OCI-LY7 (cell line): ENCODE data around the gene JUN. TPM values are rescaled to one million over a fixed set of nuclear protein-coding genes. Genes with fewer than 3 reads are reported as not detected.

Experiments
- BruUV-seq: library from RNA; stranded (reverse); fragments of 400-500 nt; replicated peaks from 2 replicates; lab custom pipeline; 2021; lab: Mats Ljungman, UMichigan
- CTCF ChIA-PET: fragments of 300-600 bp; sonication (Branson Sonifier 250); formaldehyde crosslinking; loops from one replicate; lab custom pipeline; 2022; ENCODE audit warnings: antibody characterized with exemption; ENCODE audit not compliant: unreplicated experiment; lab: Charles Lee
- POLR2A ChIA-PET: fragments of 300-600 bp; sonication (Branson Sonifier 250); formaldehyde crosslinking; loops from one replicate; lab custom pipeline; 2022; ENCODE audit warnings: antibody characterized with exemption; lab: Charles Lee
- DNase-seq: peaks from one replicate; pipeline ENCODE4 v3.0.0-alpha.2; 2015; ENCODE audit warnings: low spot score
- H2AFZ ChIP-seq: fragments of 200-600 bp; sonication (generic), shearing (Covaris generic); 2 replicates; pipeline ENCODE4 v1.6.1; 2014; ENCODE audit warnings: mild to moderate bottlenecking, antibody characterized with exemption, low read length, moderate library complexity
- H3K27ac ChIP-seq: fragments of 200-600 bp; sonication (generic); 2 replicates; pipeline ENCODE4 v1.5.1; 2014; ENCODE audit warnings: mixed run types, low read depth, mild to moderate bottlenecking, moderate library complexity, low read length, inconsistent platforms; ENCODE audit not compliant: poor library complexity, severe bottlenecking
- H3K36me3 ChIP-seq: fragments of 200-600 bp; sonication (generic); 2 replicates; pipeline ENCODE4 v1.6.1; 2014; ENCODE audit warnings: mild to moderate bottlenecking, antibody characterized with exemption, low read length, moderate library complexity, mixed read lengths; ENCODE audit not compliant: insufficient read depth
- H3K4me1 ChIP-seq: fragments of 200-600 bp; sonication (generic); 2 replicates; pipeline ENCODE4 v1.5.1; 2014; ENCODE audit warnings: mild to moderate bottlenecking, low read length; ENCODE audit not compliant: insufficient read depth, poor library complexity, severe bottlenecking
- H3K4me2 ChIP-seq: fragments of 200-600 bp; sonication (generic); 2 replicates; pipeline ENCODE4 v1.6.1; 2014; ENCODE audit warnings: mild to moderate bottlenecking, low read length
- H3K4me3 ChIP-seq: fragments of 200-600 bp; sonication (generic); 2 replicates; pipeline ENCODE4 v1.5.1; 2014; ENCODE audit warnings: mild to moderate bottlenecking, low read depth, low read length; ENCODE audit not compliant: poor library complexity, severe bottlenecking
- H3K79me2 ChIP-seq: fragments of 200-600 bp; sonication (generic); 2 replicates; pipeline ENCODE4 v1.6.1; 2016; ENCODE audit warnings: low read depth, mild to moderate bottlenecking, low read length, moderate library complexity, mixed read lengths; ENCODE audit not compliant: insufficient read depth
- H3K9me2 ChIP-seq: fragments of 200-600 bp; sonication (generic); 2 replicates; pipeline ENCODE4 v1.6.1; 2016; ENCODE audit warnings: mild to moderate bottlenecking, low read length, mixed read lengths; ENCODE audit not compliant: insufficient read depth
- H3K9me3 ChIP-seq: fragments of 200-600 bp; sonication (generic); 2 replicates; pipeline ENCODE4 v1.6.1; 2014; ENCODE audit warnings: mild to moderate bottlenecking, mixed run types, low read length, mixed read lengths
- H4K20me1 ChIP-seq: fragments of 200-600 bp; sonication (generic); 2 replicates; pipeline ENCODE4 v1.6.1; 2014; ENCODE audit warnings: mild to moderate bottlenecking, antibody characterized with exemption, low read length, moderate library complexity, mixed read lengths; ENCODE audit not compliant: insufficient read depth
- EZH2phosphoT487 ChIP-seq: fragments of 200-600 bp; sonication (generic); IDR thresholded peaks from 2 replicates; pipeline ENCODE4 v1.6.1; 2018; ENCODE audit warnings: low read depth, borderline replicate concordance, mild to moderate bottlenecking, mixed run types, antibody characterized with exemption, low read length, moderate library complexity, mixed read lengths
- intact Hi-C: fragments of 100-400 bp; cut with micrococcal nuclease; formaldehyde crosslinking; loops from one replicate; pipeline ENCODE4 v1.10.0; 2022; ENCODE audit not compliant: unreplicated experiment
- total RNA-seq, 2 experiments: library from RNA; depleted of rRNA in 1 of 2; stranded (reverse); fragments of >200 nt in 1 of 2; shearing (Covaris generic) in 1 of 2; gene quantifications; 2 replicates each; pipeline ENCODE4 v1.2.3, GENCODE V29; 2014 to 2022
- TF ChIP-seq, protein P1 (sequence below): fragments of 200-600 bp; sonication (generic); conservative IDR thresholded peaks from 2 replicates; pipeline ENCODE4 v1.5.1; 2014; ENCODE audit warnings: mild to moderate bottlenecking, antibody characterized with exemption, low read length, moderate library complexity, mixed read lengths

JUN gene
- total RNA-seq, 2 experiments from 2014 or later: 4.2 to 7.7 TPM

DNA sequence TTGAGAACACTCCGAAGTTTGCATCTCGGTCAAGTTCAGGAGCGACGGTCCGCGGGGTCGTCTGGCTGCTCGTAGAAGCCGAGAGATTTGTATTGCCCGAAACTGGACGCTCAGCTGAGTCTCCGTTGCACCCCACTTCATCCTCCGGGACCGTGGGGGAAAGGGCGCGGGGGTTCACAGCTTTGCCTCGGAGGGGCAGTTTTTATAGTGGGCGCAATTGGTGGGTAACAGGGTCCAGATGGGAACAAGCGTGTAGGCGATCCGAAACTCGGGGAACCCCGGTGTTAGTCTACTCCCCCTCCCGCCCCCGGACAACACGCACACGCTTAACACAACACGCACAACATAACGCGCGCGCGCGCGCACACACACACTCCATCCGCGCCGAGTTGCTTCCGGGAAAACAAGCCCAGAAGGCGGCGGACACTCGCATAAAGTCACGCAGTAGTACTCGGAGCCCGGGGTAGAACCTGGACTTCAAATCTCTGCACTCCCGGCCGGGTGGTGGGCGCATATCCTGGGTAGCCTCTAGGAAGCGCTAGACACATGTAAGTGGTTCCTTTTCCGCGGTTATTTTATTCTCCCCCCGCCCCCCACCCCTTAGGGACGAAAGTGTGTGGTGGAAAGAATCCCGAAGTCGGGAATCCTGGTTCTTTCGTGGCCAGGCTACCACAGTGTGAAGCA is 1.1 kb upstream of the JUN start:
- TF ChIP-seq, protein P1, sequence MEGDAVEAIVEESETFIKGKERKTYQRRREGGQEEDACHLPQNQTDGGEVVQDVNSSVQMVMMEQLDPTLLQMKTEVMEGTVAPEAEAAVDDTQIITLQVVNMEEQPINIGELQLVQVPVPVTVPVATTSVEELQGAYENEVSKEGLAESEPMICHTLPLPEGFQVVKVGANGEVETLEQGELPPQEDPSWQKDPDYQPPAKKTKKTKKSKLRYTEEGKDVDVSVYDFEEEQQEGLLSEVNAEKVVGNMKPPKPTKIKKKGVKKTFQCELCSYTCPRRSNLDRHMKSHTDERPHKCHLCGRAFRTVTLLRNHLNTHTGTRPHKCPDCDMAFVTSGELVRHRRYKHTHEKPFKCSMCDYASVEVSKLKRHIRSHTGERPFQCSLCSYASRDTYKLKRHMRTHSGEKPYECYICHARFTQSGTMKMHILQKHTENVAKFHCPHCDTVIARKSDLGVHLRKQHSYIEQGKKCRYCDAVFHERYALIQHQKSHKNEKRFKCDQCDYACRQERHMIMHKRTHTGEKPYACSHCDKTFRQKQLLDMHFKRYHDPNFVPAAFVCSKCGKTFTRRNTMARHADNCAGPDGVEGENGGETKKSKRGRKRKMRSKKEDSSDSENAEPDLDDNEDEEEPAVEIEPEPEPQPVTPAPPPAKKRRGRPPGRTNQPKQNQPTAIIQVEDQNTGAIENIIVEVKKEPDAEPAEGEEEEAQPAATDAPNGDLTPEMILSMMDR: peak; percentile 76
- TF ChIP-seq EZH2phosphoT487: no peak
- H3K9me3 ChIP-seq: no peaks in the 10 kb centered on the region
- H2AFZ ChIP-seq: peak overlapping the region; percentile 84
- no peaks in the 10 kb centered on the region for H3K36me3 ChIP-seq
- intact Hi-C loops: loop anchor here (1.0 to 10.0 kb wide), 5 partner anchors 30 to 510 kb away; partner anchors contain the start of gene FGGY
- peak overlapping the region; percentile 80 for H3K4me3 ChIP-seq
- peak; percentile 72 for DNase-seq
- no peaks in the 10 kb centered on the region for H3K9me2 ChIP-seq
- H3K4me2 ChIP-seq: peak overlapping the region; percentile 92
- POLR2A ChIA-PET: interaction anchor here (0.5 to 0.7 kb wide), 2 partner anchors 32 to 67 kb away, joined by 3 to 4 read pairs; no protein-coding TSS in a partner anchor
- BruUV-seq: no TSS peak
- H4K20me1 ChIP-seq: no peaks in the 10 kb centered on the region
- peak overlapping the region; percentile 66 for H3K27ac ChIP-seq
- CTCF ChIA-PET: interaction anchor here (0.6 kb wide), 1 partner anchor 36 kb away, joined by 3 read pairs; no protein-coding TSS in a partner anchor
- no peaks in the 10 kb centered on the region for H3K79me2 ChIP-seq
- peaks cover 23% of the 10 kb centered on the region for H3K4me1 ChIP-seq

DNA sequence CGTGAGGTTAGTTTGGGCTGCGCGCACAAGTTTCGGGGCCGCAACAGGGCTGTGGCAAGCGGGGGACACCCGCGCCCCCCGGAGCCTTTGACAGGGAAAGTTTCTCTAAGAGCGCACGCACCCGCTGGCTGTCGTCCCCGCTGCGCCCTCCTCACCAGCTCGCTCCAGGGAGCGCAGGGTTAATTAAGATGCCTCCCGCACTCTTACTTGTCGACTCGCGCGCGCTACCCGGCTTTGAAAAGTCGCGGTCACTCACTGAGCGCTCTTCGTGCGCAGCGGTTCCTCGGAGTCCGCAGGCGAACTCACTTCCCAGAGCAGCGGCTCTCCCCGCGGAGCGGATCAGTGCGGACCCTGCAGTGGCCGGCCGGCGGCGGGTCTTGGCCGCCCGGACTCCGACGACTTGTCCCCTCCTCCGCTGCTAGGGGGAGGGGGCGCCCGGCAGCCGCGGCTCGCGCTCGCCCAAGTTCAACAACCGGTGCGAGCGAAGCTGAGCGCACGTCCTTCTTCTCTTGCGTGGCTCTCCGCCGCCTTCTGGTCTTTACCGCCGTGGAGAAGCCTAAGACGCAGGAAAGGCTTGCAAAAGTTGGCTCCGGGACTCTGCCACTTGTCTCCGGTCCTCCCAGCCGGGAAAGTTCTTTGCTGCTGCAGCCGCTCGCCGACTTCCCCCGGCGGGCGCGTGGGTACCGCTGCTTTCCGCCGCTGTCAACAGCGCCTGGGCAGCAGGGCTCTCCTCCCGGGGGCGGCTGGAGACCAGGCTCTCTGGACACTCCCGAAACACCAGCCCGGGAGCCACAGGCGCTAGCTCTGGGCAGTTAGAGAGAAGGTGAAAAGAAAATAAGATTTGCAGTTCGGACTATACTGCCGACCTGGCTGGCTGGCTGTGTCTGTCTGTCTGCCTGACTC is 506 bp downstream of the JUN start:
- TF ChIP-seq EZH2phosphoT487: no peak
- TF ChIP-seq, protein P1: no peak
- H3K4me1 ChIP-seq: peaks cover 23% of the 10 kb centered on the region
- peak; percentile 59 for DNase-seq
- H3K36me3 ChIP-seq: no peaks in the 10 kb centered on the region
- H3K79me2 ChIP-seq: no peaks in the 10 kb centered on the region
- no peaks in the 10 kb centered on the region for H4K20me1 ChIP-seq
- ChIA-PET POLR2A (interaction anchor here (1.0 kb wide), 1 partner anchor 258 kb away, joined by 3 read pairs; no protein-coding TSS in a partner anchor), CTCF (interaction anchor here (0.6 kb wide), 1 partner anchor 76 kb away, joined by 4 read pairs; no protein-coding TSS in a partner anchor)
- TSS peak; percentile 86 for BruUV-seq
- peak overlapping the region; percentile 80 for H3K4me3 ChIP-seq
- H3K9me3 ChIP-seq: no peaks in the 10 kb centered on the region
- H3K9me2 ChIP-seq: no peaks in the 10 kb centered on the region
- H3K4me2 ChIP-seq: peak overlapping the region; percentile 86
- H3K27ac ChIP-seq: peak overlapping the region; percentile 67
- intact Hi-C loops: loop anchor here (5.0 to 10.0 kb wide), 2 partner anchors 256 to 511 kb away; partner anchors contain the start of gene FGGY
- H2AFZ ChIP-seq: peak overlapping the region; percentile 70
